Activated T-cell treated with anti-CD3 and anti-CD28 coated beads for 48 hours (primary cell): ENCODE data around the gene DEPDC1B.
"Not testable (repeated sequence)": the region's sequence is repeated elsewhere in the genome, so short reads cannot be mapped to it uniquely, and the experiment has no call there.

Source experiments
- DNase-seq: peaks from one replicate; pipeline ENCODE4 v3.0.0-alpha.2; 2020; ENCODE audit warnings: low read depth

Gene DEPDC1B

GRCh38 chr5:60640901-60641300 lies 59.1 kb downstream of the DEPDC1B start:
- DNase-seq, result no peak

DNA sequence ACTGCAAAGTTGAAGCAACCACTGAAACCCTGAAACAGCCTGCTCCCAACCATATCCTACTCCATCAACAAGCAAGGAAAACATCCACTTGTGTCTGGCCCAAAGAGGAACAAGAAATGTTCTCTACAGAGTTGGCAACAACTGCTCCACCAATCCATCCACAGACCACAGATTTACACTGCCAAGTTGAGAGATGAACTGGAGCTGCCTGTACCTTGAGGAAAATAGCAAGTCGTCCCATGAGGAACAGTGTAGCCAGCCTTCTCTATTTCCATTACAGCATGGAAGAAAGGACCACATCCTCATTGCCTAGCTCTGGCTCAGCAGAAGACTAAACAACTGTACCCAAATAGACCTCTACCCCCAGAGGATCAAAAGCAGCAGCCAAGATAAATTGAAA lies 60.4 kb downstream of the DEPDC1B start:
- no peak for DNase-seq

GRCh38 chr5:60638300-60638699 lies 61.7 kb downstream of the DEPDC1B start:
- DNase-seq, result no peak

DNA sequence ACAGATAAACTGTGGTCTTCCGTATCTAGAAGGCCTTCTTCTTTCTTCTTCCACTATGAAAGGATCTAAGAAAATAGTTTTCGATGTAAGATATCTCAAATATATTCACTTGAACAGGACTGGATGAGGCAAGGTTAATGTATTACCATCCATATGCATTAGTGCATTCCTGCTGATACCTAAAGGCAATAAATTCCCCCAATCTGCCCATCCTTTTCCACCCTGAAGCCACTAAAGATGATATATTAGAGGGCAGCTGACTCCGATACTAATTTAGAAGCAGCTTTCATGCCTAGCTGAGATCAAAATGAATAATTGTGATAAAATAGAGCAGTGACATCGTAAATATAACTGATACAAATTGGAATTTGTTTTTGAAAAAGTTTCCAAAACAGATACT lies 63.3 kb downstream of the DEPDC1B start:
- no peak for DNase-seq

DNA sequence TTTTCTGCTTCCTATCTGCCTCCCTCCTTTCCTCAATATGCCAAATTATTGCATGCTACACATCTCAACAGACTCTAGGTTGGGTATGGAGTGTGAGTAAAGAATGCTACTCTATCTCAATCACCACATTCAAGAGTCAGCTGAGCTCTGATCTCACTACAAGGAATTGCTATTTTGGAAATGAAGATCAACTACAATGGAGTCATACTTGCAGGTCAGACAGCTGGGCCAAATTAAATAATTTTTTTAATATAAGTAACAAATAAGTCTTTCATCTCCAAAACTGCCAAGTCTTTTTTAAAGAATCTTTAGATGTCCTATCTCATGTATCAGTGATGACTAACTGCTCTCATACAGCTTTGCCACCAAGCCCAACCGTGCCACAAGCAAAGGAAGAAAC lies 64.0 kb downstream of the DEPDC1B start:
- no peak for DNase-seq

DNA sequence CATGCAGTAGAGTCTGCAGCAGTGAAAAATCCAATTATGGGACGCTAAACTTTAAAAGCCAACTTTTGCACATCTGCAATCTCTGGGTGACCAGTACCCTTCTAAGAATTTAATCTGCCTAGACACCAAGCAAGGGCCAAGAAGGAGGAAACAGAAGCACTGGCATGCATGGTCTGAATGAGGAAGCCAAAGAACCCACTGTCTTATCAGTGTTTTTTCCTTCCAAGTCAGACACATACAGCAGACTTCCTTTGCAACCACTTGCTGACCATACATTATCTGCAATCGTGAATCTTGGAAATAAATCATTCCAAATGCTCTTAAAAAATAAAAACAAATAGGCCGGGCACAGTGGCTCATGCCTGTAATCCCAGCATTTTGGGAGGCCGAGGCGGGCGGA lies 65.9 kb downstream of the DEPDC1B start:
- no peak for DNase-seq

- DNase-seq, result no peak
Observed at GRCh38 chr5:60633341-60633740, 66.6 kb downstream of the DEPDC1B start.

DNA sequence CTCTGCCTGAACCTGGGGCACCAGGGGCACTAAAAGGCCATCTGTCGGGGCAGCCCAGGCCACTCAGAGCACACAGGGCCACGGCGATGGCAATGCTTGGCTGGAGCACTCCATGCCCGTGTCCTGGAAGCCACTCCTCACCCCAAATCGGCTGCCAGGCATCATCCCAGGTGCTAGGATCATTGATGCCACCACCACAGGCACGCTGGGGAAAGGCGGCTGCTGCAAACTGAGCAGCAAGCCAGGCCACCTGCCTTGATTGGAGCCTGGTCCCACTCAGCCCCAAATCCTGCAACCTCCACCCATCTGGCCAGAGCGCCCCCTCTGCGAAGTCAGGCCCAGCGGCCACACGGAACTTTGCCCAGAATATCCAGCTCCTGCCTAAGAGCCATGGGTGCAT lies 67.8 kb downstream of the DEPDC1B start:
- no peak for DNase-seq

GRCh38 chr5:60630836-60631235 lies 69.1 kb downstream of the DEPDC1B start:
- DNase-seq, result no peak

DNA sequence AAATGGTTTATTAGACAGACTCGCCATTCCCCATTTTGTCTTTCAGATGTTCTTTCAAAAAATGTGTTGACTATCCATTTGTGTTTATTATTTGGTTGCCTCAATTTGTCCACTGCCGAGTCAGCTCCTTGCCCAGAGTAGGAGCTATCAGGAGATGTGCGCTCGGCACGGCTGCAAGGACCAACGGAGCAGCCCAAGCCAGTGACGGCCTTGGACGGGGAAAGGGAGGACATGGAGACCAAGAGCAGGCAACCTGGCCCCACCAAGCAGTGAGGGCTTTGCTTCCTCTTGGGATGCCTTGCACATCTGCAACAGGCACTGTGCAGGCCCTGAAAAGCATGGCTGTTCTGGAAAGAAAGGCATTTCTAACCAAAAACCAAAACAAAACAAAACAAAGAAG lies 69.8 kb downstream of the DEPDC1B start:
- no peak for DNase-seq

DNA sequence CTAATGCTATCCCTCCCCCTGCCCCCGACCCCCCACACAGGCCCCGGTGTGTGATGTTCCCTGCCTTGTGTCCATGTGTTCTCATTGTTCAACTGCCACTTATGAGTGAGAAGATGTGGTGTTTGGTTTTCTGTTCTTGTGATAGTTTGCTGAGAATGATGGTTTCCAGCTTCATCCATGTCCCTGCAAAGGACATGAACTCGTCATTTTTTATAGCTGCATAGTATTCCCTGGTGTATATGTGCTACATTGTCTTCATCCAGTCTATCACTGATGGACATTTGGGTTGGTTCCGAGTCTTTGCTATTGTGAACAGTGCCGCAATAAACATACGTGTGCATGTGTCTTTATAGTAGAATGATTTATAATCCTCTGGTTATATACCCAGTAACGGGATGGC lies 75.1 kb downstream of the DEPDC1B start:
- DNase-seq, result not testable (repeated sequence)

- not testable (repeated sequence) for DNase-seq
Observed at GRCh38 chr5:60620752-60621151, 79.2 kb downstream of the DEPDC1B start.

DNA sequence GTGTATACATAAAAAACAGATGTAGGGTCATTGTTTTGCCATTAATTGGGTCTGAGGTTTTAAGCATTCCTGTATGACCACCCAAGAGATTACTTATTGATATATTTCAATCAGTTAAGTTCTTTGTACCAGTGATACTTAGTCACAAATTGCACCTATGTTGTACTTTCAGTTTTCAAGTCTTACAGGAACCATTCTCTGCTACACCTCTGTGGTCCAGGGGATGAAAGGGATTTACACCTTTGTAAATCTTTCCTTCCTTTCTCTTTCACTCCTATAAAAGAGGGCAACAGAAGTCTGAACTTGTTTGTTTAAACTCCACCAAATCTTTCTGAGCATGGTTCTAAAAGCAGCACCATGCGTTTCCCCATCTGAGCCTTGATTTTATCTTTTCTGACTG lies 86.1 kb downstream of the DEPDC1B start:
- no peak for DNase-seq

- no peak for DNase-seq
Observed at GRCh38 chr5:60611099-60611740, 88.7 kb downstream of the DEPDC1B start.

DNA sequence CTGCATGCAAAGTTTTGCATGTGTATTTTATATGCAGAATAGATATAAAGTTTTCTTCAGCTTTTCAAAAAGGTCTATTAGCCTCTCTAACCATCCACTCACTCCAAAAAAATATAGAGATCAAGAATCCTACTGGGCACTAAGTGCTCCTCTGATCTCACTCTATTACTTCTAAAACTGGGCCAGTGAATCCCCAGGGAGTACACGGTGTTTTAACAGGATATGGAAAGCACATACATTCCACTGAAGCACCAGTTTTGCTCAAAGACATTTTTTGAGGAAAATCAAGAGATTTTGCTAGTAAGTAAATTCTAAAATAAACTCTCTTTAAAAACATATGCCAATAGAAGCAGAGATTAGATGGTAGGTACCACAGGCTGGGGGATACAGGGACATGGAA lies 95.2 kb downstream of the DEPDC1B start:
- no peak for DNase-seq

- no peak for DNase-seq
Observed at GRCh38 chr5:60598424-60598823, 101.5 kb downstream of the DEPDC1B start.

- no peak for DNase-seq
Observed at GRCh38 chr5:60597572-60598320, 102.2 kb downstream of the DEPDC1B start.

DNA sequence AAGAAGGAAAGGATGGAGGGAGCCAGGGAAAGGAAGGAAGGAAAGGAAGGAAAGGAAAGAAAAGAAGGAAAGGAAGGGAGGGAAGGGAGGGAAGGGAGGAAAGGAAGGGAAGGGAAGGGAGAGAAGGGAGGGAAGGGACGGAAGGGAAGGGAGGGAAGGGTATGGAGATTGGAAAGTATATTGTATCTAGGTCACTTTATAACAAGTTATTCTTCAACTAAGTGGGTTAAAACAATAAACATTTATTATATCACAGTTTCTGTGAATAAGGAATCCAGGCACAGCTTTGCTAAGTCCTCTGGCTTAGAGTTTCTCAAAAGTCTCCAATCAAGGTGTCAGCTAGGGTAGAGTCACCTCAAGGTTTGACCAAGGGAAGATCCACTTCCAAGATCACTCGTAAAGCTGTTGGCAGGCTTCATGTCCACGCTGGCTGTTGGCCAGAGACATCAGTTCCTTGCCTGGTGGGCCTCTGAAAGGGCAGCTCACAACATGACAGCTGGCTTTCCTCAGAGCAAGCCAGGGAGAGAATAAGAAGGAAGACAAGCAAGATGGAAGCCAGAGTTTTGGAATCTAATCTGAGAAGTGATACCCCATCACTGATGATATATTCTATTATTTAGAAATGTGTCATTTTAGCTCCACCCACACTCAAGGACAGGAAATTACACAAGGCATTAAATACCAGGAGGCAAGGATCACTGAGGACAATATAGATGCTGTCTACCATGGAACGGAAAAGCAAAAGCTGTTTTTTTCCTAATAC lies 105.1 kb downstream of the DEPDC1B start:
- DNase-seq, result no peak

- DNase-seq, result no peak
Observed at GRCh38 chr5:60590172-60590571, 109.8 kb downstream of the DEPDC1B start.

DNA sequence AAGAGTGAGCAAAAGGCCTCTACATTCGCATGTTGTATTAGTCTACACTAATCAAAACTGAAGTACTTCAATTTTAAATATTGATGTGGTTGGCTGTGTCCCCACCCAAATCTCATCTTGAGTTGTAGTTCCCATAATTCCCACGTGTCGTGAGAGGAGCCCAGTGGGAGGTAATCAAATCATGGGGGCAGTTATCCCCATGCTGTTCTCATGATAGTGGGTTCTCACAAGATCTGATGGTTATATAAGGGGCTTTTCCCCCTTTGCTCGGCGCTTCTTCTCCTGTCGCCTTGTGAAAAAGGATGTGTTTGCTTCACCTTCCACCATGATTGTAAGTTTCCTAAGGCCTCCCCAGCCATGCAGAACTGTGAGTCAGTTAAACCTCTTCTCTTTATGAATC lies 112.7 kb downstream of the DEPDC1B start:
- DNase-seq, result not testable (repeated sequence)

DNA sequence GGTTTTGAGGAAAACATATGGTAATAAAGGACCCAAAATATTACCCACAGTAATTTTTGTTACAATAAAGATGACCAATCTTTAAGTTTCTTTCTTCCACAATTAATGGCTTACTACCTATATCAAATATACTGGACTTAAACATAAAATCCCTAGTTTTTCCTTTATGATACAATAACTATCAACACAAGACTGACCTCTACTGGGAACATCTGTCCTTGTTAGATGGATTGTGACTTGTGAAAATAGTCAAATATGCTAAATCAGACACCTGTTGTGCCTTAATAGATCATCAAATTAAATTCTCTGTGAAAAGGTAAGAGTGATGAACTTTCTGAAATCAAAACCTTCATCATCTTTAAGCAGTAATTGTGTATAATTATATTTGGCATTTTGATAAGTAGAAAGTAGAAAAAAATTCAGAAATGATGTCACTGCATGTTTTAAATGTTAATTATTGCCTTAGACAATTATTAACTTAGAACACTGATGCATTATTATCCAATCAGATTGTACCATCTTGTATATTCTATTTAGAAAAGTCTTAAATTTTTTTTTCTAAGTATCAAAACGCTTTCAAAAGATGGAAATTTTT lies 113.6 kb downstream of the DEPDC1B start:
- no peak for DNase-seq

GRCh38 chr5:60585618-60586017 lies 114.3 kb downstream of the DEPDC1B start:
- no peak for DNase-seq

- no peak for DNase-seq
Observed at GRCh38 chr5:60584304-60584703, 115.7 kb downstream of the DEPDC1B start.
